ENCODE results near the gene CFAP54. TPM values are rescaled to one million over a fixed set of nuclear protein-coding genes. Genes with fewer than 3 reads are reported as not detected.

The CFAP54 gene
- total RNA-seq, 1 experiment from 2014 or later: not detected

DNA sequence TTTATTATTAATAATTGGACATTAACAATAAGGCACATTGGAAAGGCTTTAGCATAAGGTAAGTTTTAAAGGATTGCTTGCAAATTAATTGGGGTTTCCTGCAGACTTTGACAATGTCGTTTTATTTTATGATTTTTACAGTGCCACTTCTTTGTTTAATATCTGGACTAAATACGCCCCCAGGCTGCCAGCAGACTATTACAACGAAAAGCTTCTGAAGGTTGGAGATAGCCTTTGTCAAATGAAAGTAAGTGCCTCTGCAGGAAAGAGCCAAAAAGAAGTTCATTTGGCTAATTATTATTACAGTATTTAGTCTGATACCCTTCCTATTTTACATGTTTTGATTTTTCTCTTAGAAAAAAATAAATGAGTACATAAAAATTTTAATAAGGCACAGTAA, 11.3 kb downstream of the CFAP54 start:
- H3K27me3 ChIP-seq (ENCODE audit: low read length): no peaks in the 10 kb centered on the region
- no peak overlapping the region for H3K27ac ChIP-seq (ENCODE audit: low read length)
- H4K20me1 ChIP-seq (ENCODE audit: insufficient read depth, low read depth, low read length): no peaks in the 10 kb centered on the region
- DNase-seq: peak; percentile 52
- no peaks in the 10 kb centered on the region for H3K36me3 ChIP-seq (ENCODE audit: insufficient read depth, low read length)
- H3K4me1 ChIP-seq (ENCODE audit: low read length): peaks cover 7% of the 10 kb centered on the region
- peak overlapping the region; percentile 29 for H3K4me2 ChIP-seq (ENCODE audit: low read depth, low read length, poor library complexity, severe bottlenecking)
- H3K9me3 ChIP-seq (ENCODE audit: low read length): no peaks in the 10 kb centered on the region
- H3K9ac ChIP-seq (ENCODE audit: low read length): no peak overlapping the region
- no peaks in the 10 kb centered on the region for H3K9me2 ChIP-seq (replicated peaks; ENCODE audit: insufficient read depth, low read length)
- peak overlapping the region; percentile 41; the same call in 1 of the 2 replicates for H2AFZ ChIP-seq (ENCODE audit: low read length)
- H3K4me3 ChIP-seq (ENCODE audit: low read length): no peak overlapping the region
- H3K79me2 ChIP-seq (ENCODE audit: low read length): no peaks in the 10 kb centered on the region

DNA sequence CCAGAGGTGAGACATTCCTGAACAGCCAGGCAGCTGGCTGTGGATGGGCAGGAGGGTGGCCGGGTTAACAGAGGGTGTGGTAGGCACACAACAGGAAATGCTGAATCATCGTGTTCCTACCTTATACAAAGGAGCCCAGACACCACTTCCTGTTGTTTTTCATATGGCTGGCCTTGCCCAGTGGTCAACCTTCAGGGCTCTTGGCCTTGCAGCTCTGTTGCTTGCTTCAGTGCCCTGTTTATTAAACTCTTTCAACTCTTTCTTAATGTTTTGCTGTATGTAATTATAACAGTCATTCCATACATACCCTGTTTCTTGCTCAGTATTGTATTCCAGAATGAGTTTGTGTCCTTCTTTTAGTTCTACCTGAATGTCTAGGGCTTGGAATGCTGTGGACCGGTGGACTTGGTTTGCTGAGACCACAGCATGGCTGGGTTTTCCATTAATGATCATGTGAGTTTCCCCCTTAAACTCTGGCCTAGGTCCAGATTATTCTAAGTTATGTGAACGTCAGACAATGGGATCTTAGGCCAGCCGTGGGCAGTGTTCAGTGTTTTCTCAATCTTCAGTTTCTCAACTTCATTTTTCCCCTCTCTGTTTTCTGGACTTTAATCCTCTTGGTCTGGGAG, 11.9 kb downstream of the CFAP54 start:
- H3K79me2 ChIP-seq (ENCODE audit: low read length): no peaks in the 10 kb centered on the region
- peak overlapping the region; percentile 41; the same call in 1 of the 2 replicates for H2AFZ ChIP-seq (ENCODE audit: low read length)
- DNase-seq: no peak
- no peak overlapping the region for H3K27ac ChIP-seq (ENCODE audit: low read length)
- no peaks in the 10 kb centered on the region for H3K9me2 ChIP-seq (replicated peaks; ENCODE audit: insufficient read depth, low read length)
- no peaks in the 10 kb centered on the region for H4K20me1 ChIP-seq (ENCODE audit: insufficient read depth, low read depth, low read length)
- no peak overlapping the region for H3K4me3 ChIP-seq (ENCODE audit: low read length)
- H3K36me3 ChIP-seq (ENCODE audit: insufficient read depth, low read length): no peaks in the 10 kb centered on the region
- H3K27me3 ChIP-seq (ENCODE audit: low read length): no peaks in the 10 kb centered on the region
- H3K9ac ChIP-seq (ENCODE audit: low read length): no peak overlapping the region
- H3K9me3 ChIP-seq (ENCODE audit: low read length): no peaks in the 10 kb centered on the region
- H3K4me1 ChIP-seq (ENCODE audit: low read length): peaks cover 7% of the 10 kb centered on the region
- peak overlapping the region; percentile 29 for H3K4me2 ChIP-seq (ENCODE audit: low read depth, low read length, poor library complexity, severe bottlenecking)

DNA sequence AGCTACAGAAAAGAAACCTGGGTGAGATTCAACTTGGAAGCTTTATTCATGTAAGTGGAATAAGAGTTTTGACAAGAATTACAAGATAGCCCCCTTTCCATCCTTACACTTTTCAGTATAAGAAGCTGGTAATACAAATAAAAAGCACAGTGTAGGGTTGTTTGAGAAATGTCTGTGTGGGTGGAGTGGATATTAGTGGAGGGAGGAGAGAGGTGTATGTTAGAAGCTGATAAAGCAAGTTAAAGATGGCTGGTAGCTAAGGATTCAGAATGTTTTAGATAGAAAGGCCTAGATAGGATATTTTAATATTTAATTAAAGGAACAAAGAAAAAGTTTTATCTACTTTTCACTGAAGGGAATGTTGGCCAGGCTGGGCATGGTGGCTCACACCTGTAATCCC, 12.5 kb downstream of the CFAP54 start:
- Histone ChIP-seq H3K27me3 (ENCODE audit: low read length) (no peaks in the 10 kb centered on the region), H2AFZ (ENCODE audit: low read length) (no peak overlapping the region), H3K9ac (ENCODE audit: low read length) (no peak overlapping the region)

DNA sequence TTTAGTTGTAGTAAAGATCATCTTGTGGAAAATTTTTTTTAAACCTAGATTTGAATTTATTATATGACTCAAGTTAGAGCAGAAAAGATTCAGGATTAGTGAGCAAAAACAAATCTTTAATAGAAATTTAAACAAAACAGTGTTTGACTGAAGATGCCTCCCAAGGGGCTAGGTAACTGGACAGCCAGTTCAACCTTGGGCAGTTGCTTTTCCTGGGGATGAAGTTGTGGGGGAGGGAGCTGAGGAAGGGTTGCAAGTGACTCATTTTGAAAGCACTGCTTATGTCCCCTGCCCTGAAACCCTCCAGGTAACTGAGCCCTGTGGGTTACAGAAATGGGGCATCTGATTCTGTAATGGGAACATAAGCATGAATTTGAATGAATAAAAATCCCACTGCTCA, 13.1 kb downstream of the CFAP54 start:
- DNase-seq: no peak
- no peak overlapping the region for H3K4me3 ChIP-seq (ENCODE audit: low read length)
- no peak overlapping the region for H3K27ac ChIP-seq (ENCODE audit: low read length)
- no peaks in the 10 kb centered on the region for H3K27me3 ChIP-seq (ENCODE audit: low read length)
- H4K20me1 ChIP-seq (ENCODE audit: insufficient read depth, low read depth, low read length): no peaks in the 10 kb centered on the region
- H3K36me3 ChIP-seq (ENCODE audit: insufficient read depth, low read length): no peaks in the 10 kb centered on the region
- no peaks in the 10 kb centered on the region for H3K9me2 ChIP-seq (replicated peaks; ENCODE audit: insufficient read depth, low read length)
- H3K4me2 ChIP-seq (ENCODE audit: low read depth, low read length, poor library complexity, severe bottlenecking): no peak overlapping the region
- H3K9me3 ChIP-seq (ENCODE audit: low read length): no peaks in the 10 kb centered on the region
- no peak overlapping the region for H2AFZ ChIP-seq (ENCODE audit: low read length)
- H3K4me1 ChIP-seq (ENCODE audit: low read length): peaks cover 7% of the 10 kb centered on the region
- H3K9ac ChIP-seq (ENCODE audit: low read length): no peak overlapping the region
- no peaks in the 10 kb centered on the region for H3K79me2 ChIP-seq (ENCODE audit: low read length)

More for the DNA sequence above, 12.5 kb downstream of the CFAP54 start:
- H3K4me1 ChIP-seq (ENCODE audit: low read length): peaks cover 7% of the 10 kb centered on the region
- H3K9me2 ChIP-seq (replicated peaks; ENCODE audit: insufficient read depth, low read length): no peaks in the 10 kb centered on the region
- no peaks in the 10 kb centered on the region for H3K36me3 ChIP-seq (ENCODE audit: insufficient read depth, low read length)
- H3K79me2 ChIP-seq (ENCODE audit: low read length): no peaks in the 10 kb centered on the region
- H3K9me3 ChIP-seq (ENCODE audit: low read length): no peaks in the 10 kb centered on the region
- H3K4me3 ChIP-seq (ENCODE audit: low read length): no peak overlapping the region
- no peak overlapping the region for H3K27ac ChIP-seq (ENCODE audit: low read length)
- no peak overlapping the region for H3K4me2 ChIP-seq (ENCODE audit: low read depth, low read length, poor library complexity, severe bottlenecking)
- no peak for DNase-seq
- no peaks in the 10 kb centered on the region for H4K20me1 ChIP-seq (ENCODE audit: insufficient read depth, low read depth, low read length)

DNA sequence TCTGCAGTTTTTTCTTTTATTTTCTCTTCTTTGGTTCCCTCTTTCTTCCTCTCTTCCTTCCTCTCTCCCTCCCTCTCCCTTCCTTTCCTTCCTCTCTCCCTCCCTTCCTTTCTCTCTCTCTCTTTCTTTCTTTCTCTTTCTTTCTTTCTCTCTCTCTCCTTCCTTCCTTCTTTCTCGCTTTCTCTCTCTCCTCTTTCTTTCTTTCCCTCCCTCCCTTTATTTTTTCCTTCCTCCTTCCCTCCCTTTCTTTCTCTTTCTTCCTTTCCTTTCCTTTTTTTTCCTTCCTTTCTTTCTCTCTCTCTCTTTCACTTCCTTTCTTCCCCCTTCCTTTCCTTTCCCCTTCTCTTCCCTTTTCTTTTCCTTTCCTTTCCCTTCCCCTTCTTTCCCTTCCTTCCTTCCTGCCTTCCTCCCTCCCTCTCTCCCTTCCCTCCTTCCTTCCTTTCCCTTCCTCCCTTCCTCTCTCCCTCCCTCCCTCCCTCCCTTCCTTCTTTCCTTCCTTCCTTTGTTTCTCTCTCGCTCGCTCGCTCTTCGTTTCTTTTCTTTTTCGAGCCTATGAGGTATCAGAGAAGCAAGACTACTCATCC, 13.7 kb downstream of the CFAP54 start:
- no peak for DNase-seq
- no peaks in the 10 kb centered on the region for H3K36me3 ChIP-seq (ENCODE audit: insufficient read depth, low read length)
- H3K9ac ChIP-seq (ENCODE audit: low read length): no peak overlapping the region
- no peaks in the 10 kb centered on the region for H3K27me3 ChIP-seq (ENCODE audit: low read length)
- no peak overlapping the region for H3K4me3 ChIP-seq (ENCODE audit: low read length)
- no peaks in the 10 kb centered on the region for H4K20me1 ChIP-seq (ENCODE audit: insufficient read depth, low read depth, low read length)
- no peaks in the 10 kb centered on the region for H3K79me2 ChIP-seq (ENCODE audit: low read length)
- H3K9me3 ChIP-seq (ENCODE audit: low read length): no peaks in the 10 kb centered on the region
- H2AFZ ChIP-seq (ENCODE audit: low read length): no peak overlapping the region
- H3K4me2 ChIP-seq (ENCODE audit: low read depth, low read length, poor library complexity, severe bottlenecking): no peak overlapping the region
- no peaks in the 10 kb centered on the region for H3K9me2 ChIP-seq (replicated peaks; ENCODE audit: insufficient read depth, low read length)
- peaks cover 7% of the 10 kb centered on the region for H3K4me1 ChIP-seq (ENCODE audit: low read length)
- no peak overlapping the region for H3K27ac ChIP-seq (ENCODE audit: low read length)

DNA sequence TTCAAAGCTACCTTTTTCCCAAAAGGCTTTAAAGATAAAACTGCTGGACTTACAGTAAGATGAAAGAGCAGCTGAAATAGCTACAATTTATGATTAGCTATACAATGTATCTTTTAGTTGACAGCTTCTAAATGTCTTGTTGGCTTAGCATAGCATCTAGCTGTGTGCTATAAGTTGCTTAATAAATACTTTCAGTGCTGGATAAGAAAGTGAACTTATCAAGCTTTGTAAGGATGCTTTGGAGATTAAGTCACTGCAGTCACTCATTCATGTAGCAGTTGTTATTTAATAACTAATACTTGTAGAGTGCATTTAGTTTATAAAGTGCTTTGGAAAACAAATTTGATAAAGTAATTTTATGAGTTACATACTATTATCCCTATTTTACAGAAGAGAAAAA, 14.6 kb downstream of the CFAP54 start:
- Histone ChIP-seq H3K36me3 (ENCODE audit: insufficient read depth, low read length) (no peaks in the 10 kb centered on the region), H3K27ac (ENCODE audit: low read length) (no peak overlapping the region), H4K20me1 (ENCODE audit: insufficient read depth, low read depth, low read length) (no peaks in the 10 kb centered on the region), H3K4me2 (ENCODE audit: low read depth, low read length, poor library complexity, severe bottlenecking) (no peak overlapping the region), H2AFZ (ENCODE audit: low read length) (no peak overlapping the region), H3K9ac (ENCODE audit: low read length) (no peak overlapping the region), H3K9me3 (ENCODE audit: low read length) (no peaks in the 10 kb centered on the region), H3K4me1 (ENCODE audit: low read length) (peaks cover 7% of the 10 kb centered on the region), H3K9me2 (replicated peaks; ENCODE audit: insufficient read depth, low read length) (no peaks in the 10 kb centered on the region), H3K27me3 (ENCODE audit: low read length) (no peaks in the 10 kb centered on the region), H3K4me3 (ENCODE audit: low read length) (no peak overlapping the region), H3K79me2 (ENCODE audit: low read length) (no peaks in the 10 kb centered on the region)
- no peak for DNase-seq

DNA sequence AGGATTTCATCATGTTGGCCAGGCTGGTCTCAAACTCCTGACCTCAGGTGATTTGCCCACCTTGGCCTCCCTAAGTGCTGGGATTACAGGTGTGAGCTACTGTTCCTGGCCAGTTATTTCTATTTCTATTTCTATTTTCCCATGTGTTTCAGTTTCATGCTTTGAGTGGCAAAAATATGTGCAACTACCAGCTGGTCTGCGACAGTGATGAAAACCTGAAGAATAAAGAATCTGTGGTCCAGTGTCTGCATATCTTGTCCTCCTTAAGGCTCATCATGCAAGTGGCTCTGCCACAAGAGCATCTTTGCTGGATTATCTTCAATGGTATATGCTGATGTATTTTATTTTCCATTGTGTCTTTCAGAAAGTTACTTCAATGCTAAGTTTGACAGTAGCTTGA, 17.4 kb downstream of the CFAP54 start:
- no peak overlapping the region for H3K4me2 ChIP-seq (ENCODE audit: low read depth, low read length, poor library complexity, severe bottlenecking)
- no peaks in the 10 kb centered on the region for H4K20me1 ChIP-seq (ENCODE audit: insufficient read depth, low read depth, low read length)

DNA sequence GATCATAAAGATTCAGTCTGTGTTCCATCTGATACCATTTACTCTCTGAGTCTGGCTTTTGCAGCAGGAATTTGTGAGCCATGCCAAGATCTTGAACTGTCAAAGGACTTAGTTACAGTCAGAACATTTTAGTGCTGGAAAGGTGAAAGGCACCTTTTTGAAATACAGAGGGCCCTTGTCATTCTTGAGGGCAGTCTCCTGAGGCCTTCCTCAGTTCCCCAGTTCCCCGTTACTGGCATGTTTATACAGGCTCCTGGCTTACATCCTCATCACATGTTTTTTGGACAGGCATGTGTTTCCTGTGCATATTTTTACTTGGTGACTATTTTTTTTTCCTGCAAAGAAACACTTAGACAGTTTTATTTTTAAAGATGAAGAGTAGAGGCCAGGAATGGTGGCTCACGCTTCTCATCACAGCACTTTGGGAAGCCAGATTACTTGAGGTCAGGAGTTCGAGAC, 21.0 kb downstream of the CFAP54 start:
- Histone ChIP-seq H3K4me1 (ENCODE audit: low read length) (no peaks in the 10 kb centered on the region), H3K4me3 (ENCODE audit: low read length) (no peak overlapping the region), H3K79me2 (ENCODE audit: low read length) (no peaks in the 10 kb centered on the region), H3K36me3 (ENCODE audit: insufficient read depth, low read length) (no peaks in the 10 kb centered on the region), H3K4me2 (ENCODE audit: low read depth, low read length, poor library complexity, severe bottlenecking) (no peak overlapping the region), H3K27me3 (ENCODE audit: low read length) (no peaks in the 10 kb centered on the region), H3K9me3 (ENCODE audit: low read length) (no peaks in the 10 kb centered on the region), H2AFZ (ENCODE audit: low read length) (no peak overlapping the region), H3K9me2 (replicated peaks; ENCODE audit: insufficient read depth, low read length) (no peaks in the 10 kb centered on the region), H4K20me1 (ENCODE audit: insufficient read depth, low read depth, low read length) (no peaks in the 10 kb centered on the region), H3K9ac (ENCODE audit: low read length) (no peak overlapping the region), H3K27ac (ENCODE audit: low read length) (no peak overlapping the region)
- DNase-seq: no peak

More for the DNA sequence above, 17.4 kb downstream of the CFAP54 start:
- DNase-seq: no peak
- H3K27me3 ChIP-seq (ENCODE audit: low read length): no peaks in the 10 kb centered on the region
- no peaks in the 10 kb centered on the region for H3K9me2 ChIP-seq (replicated peaks; ENCODE audit: insufficient read depth, low read length)
- H3K9ac ChIP-seq (ENCODE audit: low read length): no peak overlapping the region
- no peak overlapping the region for H3K4me3 ChIP-seq (ENCODE audit: low read length)
- H3K36me3 ChIP-seq (ENCODE audit: insufficient read depth, low read length): no peaks in the 10 kb centered on the region
- H3K79me2 ChIP-seq (ENCODE audit: low read length): no peaks in the 10 kb centered on the region
- H3K9me3 ChIP-seq (ENCODE audit: low read length): no peaks in the 10 kb centered on the region
- no peak overlapping the region for H3K27ac ChIP-seq (ENCODE audit: low read length)
- no peak overlapping the region for H2AFZ ChIP-seq (ENCODE audit: low read length)
- no peaks in the 10 kb centered on the region for H3K4me1 ChIP-seq (ENCODE audit: low read length)
